ENCODE results near the gene CCDC188.

The CCDC188 gene

DNA sequence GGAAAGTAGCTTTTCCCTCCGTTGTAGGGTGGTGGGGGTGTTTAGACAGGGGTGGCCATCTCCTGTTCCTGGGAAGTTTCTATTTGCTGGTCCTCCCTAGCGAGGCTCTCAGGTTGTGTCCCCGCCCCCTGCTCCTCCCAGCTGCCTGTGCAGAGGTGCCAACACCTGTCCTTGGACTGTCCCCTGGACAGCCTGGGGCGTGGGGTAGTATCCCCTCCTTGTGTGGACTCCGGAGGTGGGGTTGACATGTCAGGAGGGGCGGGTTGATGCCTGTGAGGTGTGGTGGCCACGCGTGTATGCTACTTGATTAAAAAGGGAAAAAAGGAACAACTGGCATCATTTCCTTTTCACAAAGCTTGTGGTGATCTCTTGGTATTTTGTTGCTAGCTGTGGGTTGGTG, 49.2 kb downstream of the CCDC188 start:
- no peak for DNase-seq

DNA sequence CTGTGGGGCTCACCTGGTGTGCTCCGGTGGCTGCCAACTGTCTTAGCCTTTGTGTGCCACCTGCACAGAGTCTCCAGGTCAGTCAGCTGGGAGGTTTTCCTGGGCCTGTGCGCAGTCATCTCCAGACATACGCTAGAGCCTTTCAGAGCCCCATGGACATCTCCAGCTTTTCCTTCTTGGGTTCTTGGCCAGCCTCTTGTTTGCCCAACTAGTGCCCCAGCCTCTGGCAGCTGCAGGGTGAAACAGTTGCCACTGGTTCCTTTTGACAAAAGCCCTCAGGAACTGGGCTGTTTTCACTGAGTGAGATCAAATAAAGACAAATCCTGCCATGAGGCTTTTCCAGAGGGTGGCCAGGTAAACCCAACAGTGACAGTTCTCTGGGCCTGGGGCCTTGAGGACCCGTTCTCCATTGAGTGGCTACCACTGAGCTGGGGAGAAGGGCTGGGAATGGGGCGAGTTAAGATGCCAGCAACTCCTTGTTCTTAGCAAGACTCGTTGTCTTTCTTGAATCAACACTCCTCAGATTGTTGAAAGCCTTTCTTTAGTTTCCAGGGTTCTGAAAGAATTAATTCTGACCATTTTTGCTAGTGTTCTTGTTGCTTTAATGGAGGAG, 51.6 kb downstream of the CCDC188 start:
- no peak for DNase-seq

All from activated CD4-positive, alpha-beta T cell treated with anti-CD3 and anti-CD28 coated beads, Interleukin-2, Interleukin-6, amounts not matched to agents 100 ng/mL and 50 ng/mL, durations not matched to agents 16 hours and 8 hours (primary cell).